Astrocyte of the cerebellum (primary cell): ENCODE data around the gene ZNF431.
"Not testable (repeated sequence)": the region's sequence is repeated elsewhere in the genome, so short reads cannot be mapped to it uniquely, and the experiment has no call there.

ENCODE experiments used
- DNase-seq: peaks from one replicate; pipeline ENCODE4 v3.0.0-alpha.2; 2011; ENCODE audit warnings: low read depth
- H3K4me3 ChIP-seq: 2 replicates; pipeline ENCODE4 v1.5.1; 2011; ENCODE audit warnings: mild to moderate bottlenecking, low read depth, low read length, moderate library complexity
- in situ Hi-C: cut with HindIII; loops from 2 replicates; pipeline ENCODE4 v1.10.0; 2017; ENCODE audit warnings: low sequenced_read_pairs
- TF ChIP-seq, protein P1 (sequence below): IDR thresholded peaks from 2 replicates; pipeline ENCODE4 v1.5.1; 2012; ENCODE audit warnings: low read length, low read depth, moderate library complexity, mild to moderate bottlenecking; ENCODE audit errors: missing control alignments

ZNF431 gene

DNA sequence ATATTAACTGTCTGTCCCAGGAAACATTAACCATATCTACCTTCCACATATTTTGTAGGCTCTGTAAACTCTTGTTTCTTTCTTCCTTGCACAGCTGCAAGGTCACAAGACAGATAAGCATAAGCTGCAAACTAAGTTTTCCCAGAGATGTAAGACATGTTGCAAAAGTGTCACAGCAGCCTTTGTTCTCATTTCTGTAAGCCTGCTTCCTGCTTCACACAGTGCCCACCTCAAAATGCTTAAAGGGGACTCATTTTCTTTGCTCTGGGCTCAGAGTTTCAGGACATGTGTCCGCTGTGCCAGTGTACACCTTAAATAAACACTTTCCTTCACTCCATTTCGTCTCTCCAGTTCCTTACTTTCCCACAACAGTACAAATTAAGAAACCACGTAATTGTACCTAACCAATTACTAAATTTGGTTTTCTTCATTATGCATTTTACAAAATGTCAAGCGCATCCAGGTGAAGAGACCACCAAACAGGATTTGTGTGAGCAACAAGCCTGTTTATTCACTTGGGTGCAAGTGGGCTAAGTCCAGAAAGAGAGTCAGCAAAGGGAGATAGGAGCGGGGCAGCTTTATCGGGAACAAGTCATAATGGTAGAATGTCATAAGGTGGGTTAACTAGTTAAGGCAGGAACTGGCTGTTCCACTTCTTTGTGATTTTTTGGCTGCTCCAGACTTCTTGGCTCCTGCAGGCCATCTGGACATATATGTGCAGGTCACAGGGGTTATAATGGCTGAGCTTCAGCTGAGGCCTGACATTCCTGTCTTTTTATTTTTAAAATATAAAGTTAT, 12.7 kb upstream of the ZNF431 start:
- in situ Hi-C loops, result no loop called here
- no peak overlapping the region for H3K4me3 ChIP-seq
- TF ChIP-seq, protein P1, sequence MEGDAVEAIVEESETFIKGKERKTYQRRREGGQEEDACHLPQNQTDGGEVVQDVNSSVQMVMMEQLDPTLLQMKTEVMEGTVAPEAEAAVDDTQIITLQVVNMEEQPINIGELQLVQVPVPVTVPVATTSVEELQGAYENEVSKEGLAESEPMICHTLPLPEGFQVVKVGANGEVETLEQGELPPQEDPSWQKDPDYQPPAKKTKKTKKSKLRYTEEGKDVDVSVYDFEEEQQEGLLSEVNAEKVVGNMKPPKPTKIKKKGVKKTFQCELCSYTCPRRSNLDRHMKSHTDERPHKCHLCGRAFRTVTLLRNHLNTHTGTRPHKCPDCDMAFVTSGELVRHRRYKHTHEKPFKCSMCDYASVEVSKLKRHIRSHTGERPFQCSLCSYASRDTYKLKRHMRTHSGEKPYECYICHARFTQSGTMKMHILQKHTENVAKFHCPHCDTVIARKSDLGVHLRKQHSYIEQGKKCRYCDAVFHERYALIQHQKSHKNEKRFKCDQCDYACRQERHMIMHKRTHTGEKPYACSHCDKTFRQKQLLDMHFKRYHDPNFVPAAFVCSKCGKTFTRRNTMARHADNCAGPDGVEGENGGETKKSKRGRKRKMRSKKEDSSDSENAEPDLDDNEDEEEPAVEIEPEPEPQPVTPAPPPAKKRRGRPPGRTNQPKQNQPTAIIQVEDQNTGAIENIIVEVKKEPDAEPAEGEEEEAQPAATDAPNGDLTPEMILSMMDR, result no peak
- DNase-seq, result no peak

DNA sequence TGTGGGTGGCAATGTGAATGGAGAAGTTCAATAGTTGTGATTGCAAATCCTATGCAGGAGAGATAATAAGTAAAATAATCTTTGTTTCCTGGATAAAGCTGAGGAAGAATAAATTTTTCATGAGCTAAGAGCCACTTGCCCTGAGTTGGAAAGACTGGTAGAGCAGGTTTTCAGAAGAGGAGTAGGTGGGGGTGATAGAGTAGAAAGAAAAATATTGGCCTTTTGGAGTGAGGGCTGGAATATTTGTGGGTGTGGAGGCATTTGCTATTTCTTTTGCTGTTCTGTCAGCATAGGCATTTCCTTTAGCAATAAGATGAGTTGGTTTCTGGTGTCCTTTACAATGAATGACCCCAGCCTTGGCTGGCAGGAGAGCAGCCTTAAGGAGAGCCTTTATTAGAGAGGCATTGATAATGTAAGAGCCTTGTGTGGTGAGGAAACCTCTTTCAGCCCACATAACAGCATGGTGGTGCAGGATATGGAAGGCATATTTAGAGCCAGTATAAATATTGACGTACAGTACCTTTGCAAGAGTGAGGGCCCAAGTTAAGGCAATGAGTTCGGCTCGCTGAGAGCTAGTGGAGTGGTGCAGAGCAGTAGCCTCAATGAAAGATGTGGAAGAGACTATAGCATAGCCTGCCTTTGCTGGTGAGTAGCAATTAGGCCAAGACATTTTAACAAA, 11.6 kb upstream of the ZNF431 start:
- in situ Hi-C loops, result no loop called here
- no peak overlapping the region for H3K4me3 ChIP-seq
- TF ChIP-seq, protein P1, result no peak
- no peak for DNase-seq

DNA sequence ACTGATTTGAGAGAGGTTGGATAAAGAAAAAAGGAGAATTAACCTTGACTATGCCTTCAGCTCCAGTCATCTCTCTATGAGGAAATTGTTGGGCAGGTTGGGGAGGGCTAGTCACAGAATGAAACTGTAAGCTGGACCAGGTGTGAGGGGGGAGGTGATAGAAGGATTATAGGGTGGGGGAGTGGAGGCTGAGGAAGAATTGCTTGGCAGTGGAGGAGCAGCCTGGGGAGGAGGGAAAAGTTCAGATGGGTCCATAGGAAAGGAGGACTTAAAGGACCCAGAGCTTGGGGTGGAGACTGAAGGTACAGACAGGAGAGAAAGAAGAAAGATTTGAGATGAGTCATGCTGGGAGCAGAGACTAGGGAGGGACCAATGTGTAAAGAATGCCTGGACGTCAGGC, 8.2 kb upstream of the ZNF431 start:
- DNase-seq, result no peak
- TF ChIP-seq, protein P1, result no peak
- in situ Hi-C loops, result no loop called here

DNA sequence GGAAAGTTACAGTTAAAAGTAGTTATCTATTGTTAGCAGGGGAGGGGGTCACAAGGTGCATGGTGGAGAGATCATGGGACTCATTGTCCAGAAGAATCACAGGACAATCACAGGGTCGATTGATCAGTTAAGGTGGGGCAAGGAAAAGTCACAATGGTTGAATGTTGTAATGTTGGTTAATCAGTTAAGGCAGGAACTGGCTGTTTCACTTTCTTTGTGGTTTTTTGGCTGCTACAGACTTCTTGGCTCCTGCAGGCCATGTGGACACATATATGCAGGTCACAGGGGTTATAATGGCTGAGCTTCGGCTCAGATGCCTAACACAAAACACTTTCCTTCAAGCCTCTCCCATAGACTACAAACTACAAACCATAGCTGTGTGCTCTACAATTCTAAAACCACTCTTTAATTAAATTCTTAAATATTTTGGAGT, 6.9 kb upstream of the ZNF431 start:
- TF ChIP-seq, protein P1, result no peak
- no peak overlapping the region for H3K4me3 ChIP-seq
- no peak for DNase-seq
- in situ Hi-C loops, result no loop called here

More for the DNA sequence above, 8.2 kb upstream of the ZNF431 start:
- no peak overlapping the region for H3K4me3 ChIP-seq

DNA sequence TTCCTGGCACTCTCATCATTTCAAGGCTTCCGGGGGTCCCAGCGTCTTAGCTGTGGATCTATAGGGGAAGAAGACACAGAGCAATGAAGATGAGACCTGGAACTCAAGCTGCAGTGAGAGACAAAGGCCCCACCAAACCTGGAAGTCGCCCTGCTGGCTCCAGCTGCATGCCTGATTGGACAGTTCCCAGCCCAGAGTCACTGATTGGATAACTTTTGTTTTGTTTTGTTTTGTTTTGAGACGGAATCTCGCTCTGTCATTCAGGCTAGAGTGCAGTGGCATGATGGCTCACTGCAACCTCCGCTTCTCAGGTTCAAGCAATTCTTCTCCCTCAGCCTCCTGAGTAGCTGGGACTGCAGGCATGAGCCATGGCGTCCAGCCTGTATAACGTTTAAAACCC, 6.4 kb upstream of the ZNF431 start:
- H3K4me3 ChIP-seq, result no peak overlapping the region
- in situ Hi-C loops, result no loop called here
- TF ChIP-seq, protein P1, result no peak
- DNase-seq, result no peak

DNA sequence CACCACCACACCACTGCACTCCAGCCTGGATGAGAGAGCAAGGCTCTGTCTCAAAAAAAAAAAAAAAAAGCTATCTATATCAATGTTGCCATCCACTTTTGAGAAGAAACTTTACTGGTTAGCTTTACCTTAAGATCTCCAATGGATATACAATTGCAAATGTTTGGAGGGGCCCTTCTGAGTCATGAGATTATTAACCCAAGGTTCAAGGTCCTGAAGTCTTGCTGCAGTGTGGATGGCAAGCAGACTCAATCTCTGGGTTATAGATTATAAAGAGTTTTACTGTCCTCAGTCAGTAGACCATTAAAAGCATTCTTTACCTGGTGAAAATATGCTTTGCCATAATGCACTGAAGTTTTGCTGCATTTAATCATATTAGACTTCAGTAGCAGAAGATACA, 3.7 kb upstream of the ZNF431 start:
- H3K4me3 ChIP-seq, result no peak overlapping the region
- TF ChIP-seq, protein P1, result no peak
- in situ Hi-C loops, result no loop called here
- DNase-seq, result no peak

DNA sequence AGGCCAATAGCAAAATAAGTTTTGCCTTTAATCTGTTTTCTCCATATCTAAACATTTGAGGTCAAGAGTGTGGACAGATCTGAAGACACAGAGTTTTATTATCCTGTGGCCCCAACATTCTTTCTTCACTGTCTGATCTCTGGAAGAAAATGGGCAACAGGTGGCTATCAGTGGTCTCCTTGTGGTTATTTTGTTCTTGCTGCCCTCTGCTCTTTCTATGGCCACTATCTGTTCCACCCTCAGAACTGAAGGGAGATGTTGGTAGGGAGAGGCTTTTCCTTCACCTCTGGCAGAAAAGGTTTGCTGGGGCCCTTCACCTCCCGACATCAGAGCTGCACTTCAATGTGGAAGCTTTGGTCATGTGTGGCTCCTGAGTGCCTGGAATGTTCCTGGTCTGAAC, 834 bp upstream of the ZNF431 start:
- in situ Hi-C loops, H3K4me3 ChIP-seq, DNase-seq: not testable (repeated sequence)
